MCF 10A (cell line): ENCODE data around the gene TMEM219. TPM values are rescaled to one million over a fixed set of nuclear protein-coding genes. Genes with fewer than 3 reads are reported as not detected.

Experiments
- BruUV-seq: library from RNA; stranded (reverse); fragments of 400-500 nt; replicated peaks from 2 replicates; lab custom pipeline; 2021; lab: Mats Ljungman, UMichigan
- CTCF ChIA-PET: fragments of 300-600 bp; sonication (Branson Sonifier 250); formaldehyde crosslinking; extraction: SDS; loops from one replicate; lab custom pipeline; 2021; ENCODE audit warnings: antibody characterized with exemption, inconsistent platforms; lab: Yijun Ruan, JAX
- POLR2A ChIA-PET: fragments of 300-600, 350-650 bp; sonication (Branson Sonifier 250); formaldehyde crosslinking; extraction: SDS; loops from one replicate; lab custom pipeline; 2020; ENCODE audit warnings: antibody characterized with exemption, inconsistent platforms; lab: Yijun Ruan, JAX
- DNase-seq: peaks from one replicate; pipeline ENCODE4 v3.0.0-alpha.2; 2018; ENCODE audit not compliant: unreplicated experiment
- H3K27ac Mint-ChIP-seq: one replicate; pipeline ENCODE4 v1.8.0; 2022; ENCODE audit warnings: mild to moderate bottlenecking, low read depth, mixed read lengths; ENCODE audit not compliant: unreplicated experiment
- H3K27me3 Mint-ChIP-seq: one replicate; pipeline ENCODE4 v1.8.0; 2022; ENCODE audit warnings: mixed read lengths; ENCODE audit not compliant: insufficient read depth, unreplicated experiment
- H3K36me3 Mint-ChIP-seq: one replicate; pipeline ENCODE4 v1.8.0; 2022; ENCODE audit warnings: mild to moderate bottlenecking, moderate library complexity, mixed read lengths; ENCODE audit not compliant: insufficient read depth, unreplicated experiment
- H3K4me1 Mint-ChIP-seq: one replicate; pipeline ENCODE4 v1.8.0; 2022; ENCODE audit warnings: mixed read lengths; ENCODE audit not compliant: insufficient read depth, unreplicated experiment
- H3K4me3 Mint-ChIP-seq: one replicate; pipeline ENCODE4 v1.8.0; 2022; ENCODE audit warnings: mild to moderate bottlenecking, moderate library complexity, mixed read lengths; ENCODE audit not compliant: unreplicated experiment
- H3K9me3 Mint-ChIP-seq: one replicate; pipeline ENCODE4 v1.8.0; 2022; ENCODE audit warnings: mixed read lengths; ENCODE audit not compliant: unreplicated experiment
- intact Hi-C: fragments of 100-400 bp; cut with micrococcal nuclease; formaldehyde crosslinking; loops from 2 replicates; pipeline ENCODE4 v1.14.1; 2022
- total RNA-seq: library from RNA; stranded (reverse); gene quantifications from 2 replicates; pipeline ENCODE4 v1.2.3, GENCODE V29; 2022
- TF ChIP-seq, protein P1 (sequence below): fragments of 200-600 bp; IDR thresholded peaks from one replicate; pipeline ENCODE4 v1.8.0; 2022; ENCODE audit warnings: antibody characterized with exemption, mild to moderate bottlenecking; ENCODE audit not compliant: unreplicated experiment

TMEM219 gene
- total RNA-seq, 1 experiment from 2014 or later: 62.1 TPM

DNA sequence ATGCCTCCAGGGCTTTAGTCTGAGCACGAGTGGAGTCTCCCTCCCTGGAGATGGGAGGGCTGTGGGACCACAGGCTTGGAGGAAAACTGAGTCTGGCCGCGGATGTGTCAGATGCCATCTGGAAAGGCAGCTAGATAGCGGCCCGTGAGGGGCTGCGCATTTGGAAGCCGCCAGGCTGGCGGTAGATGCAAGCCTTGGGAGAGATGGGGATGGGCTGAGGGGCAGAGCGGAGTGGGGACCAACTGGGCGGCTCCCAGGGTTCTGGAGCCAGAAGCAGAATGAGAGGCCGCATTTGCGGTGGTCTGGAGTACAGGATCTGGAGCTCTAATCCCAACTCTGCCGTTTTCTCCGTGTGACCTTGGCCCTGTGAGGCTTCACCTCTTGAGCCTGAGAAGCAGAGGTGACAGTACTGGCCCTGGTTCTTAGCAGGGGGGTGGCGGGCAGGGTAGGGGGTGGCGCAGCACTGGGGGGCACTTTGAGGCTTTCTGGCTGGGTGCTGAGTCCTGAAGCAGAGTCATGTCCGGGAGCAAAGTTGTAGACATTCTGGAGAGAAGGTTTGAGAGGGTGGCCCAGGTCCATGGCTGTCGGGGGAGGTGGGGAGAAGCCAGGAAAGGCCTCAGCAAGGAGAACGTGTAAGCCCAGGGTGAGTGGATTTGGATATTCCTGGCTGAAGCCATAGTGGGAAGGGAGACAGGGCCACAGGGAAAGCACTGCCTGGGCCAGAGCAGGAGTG, 40.9 kb downstream of the TMEM219 start:
- CTCF ChIA-PET: interaction anchor here (0.6 to 1.1 kb wide), 4 partner anchors 9 to 312 kb away, joined by 3 read pairs; no protein-coding TSS in a partner anchor
- Mint-ChIP-seq H3K4me3 (no peak overlapping the region), H3K36me3 (peaks cover 30% of the 10 kb centered on the region), H3K4me1 (no peaks in the 10 kb centered on the region), H3K27ac (no peak overlapping the region), H3K9me3 (no peaks in the 10 kb centered on the region), H3K27me3 (no peaks in the 10 kb centered on the region)
- TF ChIP-seq, protein P1, sequence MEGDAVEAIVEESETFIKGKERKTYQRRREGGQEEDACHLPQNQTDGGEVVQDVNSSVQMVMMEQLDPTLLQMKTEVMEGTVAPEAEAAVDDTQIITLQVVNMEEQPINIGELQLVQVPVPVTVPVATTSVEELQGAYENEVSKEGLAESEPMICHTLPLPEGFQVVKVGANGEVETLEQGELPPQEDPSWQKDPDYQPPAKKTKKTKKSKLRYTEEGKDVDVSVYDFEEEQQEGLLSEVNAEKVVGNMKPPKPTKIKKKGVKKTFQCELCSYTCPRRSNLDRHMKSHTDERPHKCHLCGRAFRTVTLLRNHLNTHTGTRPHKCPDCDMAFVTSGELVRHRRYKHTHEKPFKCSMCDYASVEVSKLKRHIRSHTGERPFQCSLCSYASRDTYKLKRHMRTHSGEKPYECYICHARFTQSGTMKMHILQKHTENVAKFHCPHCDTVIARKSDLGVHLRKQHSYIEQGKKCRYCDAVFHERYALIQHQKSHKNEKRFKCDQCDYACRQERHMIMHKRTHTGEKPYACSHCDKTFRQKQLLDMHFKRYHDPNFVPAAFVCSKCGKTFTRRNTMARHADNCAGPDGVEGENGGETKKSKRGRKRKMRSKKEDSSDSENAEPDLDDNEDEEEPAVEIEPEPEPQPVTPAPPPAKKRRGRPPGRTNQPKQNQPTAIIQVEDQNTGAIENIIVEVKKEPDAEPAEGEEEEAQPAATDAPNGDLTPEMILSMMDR: no peak
- intact Hi-C loops: no loop called here
- no peak for DNase-seq
- no TSS peak for BruUV-seq
- POLR2A ChIA-PET: interaction anchor here (0.5 to 0.6 kb wide), 2 partner anchors 17 to 90 kb away, joined by 3 read pairs; no protein-coding TSS in a partner anchor

DNA sequence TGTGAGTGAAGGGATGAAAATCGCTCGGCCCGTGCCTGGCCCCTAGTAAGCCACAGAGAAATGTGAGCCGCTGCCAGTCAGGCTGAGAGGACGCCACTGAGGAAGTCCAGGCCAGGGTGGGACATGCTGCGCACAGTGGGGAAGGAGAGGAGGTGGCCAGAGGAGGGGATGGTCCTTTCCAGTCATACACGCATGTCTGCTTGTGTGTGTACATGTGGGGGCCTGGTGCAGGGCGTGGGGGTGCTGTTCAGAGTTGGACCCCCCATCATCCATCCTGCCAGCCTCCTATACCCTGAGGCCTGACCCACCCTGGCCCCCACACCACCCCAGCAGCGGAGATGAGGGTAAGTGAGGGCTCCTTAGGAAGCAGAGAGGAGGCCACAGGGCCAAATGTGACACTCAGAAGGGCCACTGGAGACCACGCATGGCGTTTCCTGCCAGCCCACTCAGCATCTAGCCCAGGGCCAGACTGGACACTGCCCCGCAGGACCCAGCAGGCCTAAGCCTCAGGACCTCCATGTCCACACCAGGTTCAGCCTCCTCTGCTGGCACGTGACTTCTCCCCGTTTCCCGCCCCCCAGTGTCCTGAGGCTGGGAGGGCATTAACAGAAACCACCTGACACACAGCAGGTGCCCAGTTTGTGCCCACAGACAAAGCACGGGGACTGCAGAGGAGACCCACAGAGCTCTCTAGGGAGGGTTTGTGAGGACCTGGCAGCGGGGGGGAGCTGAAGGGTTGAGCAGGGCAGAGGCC, 42.0 kb downstream of the TMEM219 start:
- intact Hi-C loops: no loop called here
- no peak for DNase-seq
- Mint-ChIP-seq H3K9me3 (no peaks in the 10 kb centered on the region), H3K27me3 (no peaks in the 10 kb centered on the region), H3K27ac (no peak overlapping the region), H3K4me1 (no peaks in the 10 kb centered on the region), H3K36me3 (peaks cover 19% of the 10 kb centered on the region), H3K4me3 (no peak overlapping the region)
- ChIA-PET CTCF (interaction anchor here (0.9 to 2.0 kb wide), 3 partner anchors 11 to 86 kb away, joined by 3 to 6 read pairs (median 3); no protein-coding TSS in a partner anchor), POLR2A (interaction anchor here (1.1 to 2.5 kb wide), 2 partner anchors 7 to 10 kb away, joined by 3 to 9 read pairs; partner anchors contain the start of gene INO80E)
- TF ChIP-seq, protein P1: no peak
- BruUV-seq: no TSS peak

DNA sequence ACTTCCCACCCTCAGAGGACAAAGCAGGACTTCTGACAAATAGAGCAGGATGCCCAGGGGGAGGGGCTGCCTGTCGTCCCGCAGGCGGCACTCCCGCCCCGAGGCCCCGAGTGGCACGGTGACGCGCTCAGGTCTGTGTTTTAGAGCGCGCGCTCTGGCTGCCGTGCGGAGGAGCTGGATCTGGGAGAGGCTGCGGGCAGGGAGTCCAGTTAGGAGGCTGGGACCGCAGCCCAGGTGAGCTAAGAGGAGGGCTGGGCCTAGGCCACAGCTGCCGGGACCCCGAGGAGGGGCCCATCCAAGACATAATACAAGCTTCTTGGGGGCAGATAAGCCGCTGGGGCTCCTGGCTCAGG, 42.5 kb downstream of the TMEM219 start:
- Mint-ChIP-seq H3K4me3 (no peak overlapping the region), H3K9me3 (no peaks in the 10 kb centered on the region), H3K36me3 (peaks cover 15% of the 10 kb centered on the region), H3K27ac (no peak overlapping the region), H3K4me1 (no peaks in the 10 kb centered on the region), H3K27me3 (no peaks in the 10 kb centered on the region)
- BruUV-seq: no TSS peak
- intact Hi-C loops: no loop called here
- TF ChIP-seq, protein P1: no peak
- POLR2A ChIA-PET: interaction anchor here (0.7 to 2.5 kb wide), 4 partner anchors 8 to 180 kb away, joined by 3 to 9 read pairs (median 4); partner anchors contain the start of genes INO80E and TAOK2
- CTCF ChIA-PET: interaction anchor here (0.9 to 2.0 kb wide), 4 partner anchors 11 to 86 kb away, joined by 3 to 6 read pairs (median 4); no protein-coding TSS in a partner anchor
- DNase-seq: no peak
